ENCODE results near the gene ANKRD13B. TPM values are rescaled to one million over a fixed set of nuclear protein-coding genes. Genes with fewer than 3 reads are reported as not detected.
A peak's percentile ranks its signal among the peaks of the same experiment; 100 is the strongest.

The ANKRD13B gene
- polyA plus RNA-seq, 2 of the 4 experiments (the other 2 are of a cell fraction), result 4.5 to 17.8 TPM

GRCh38 chr17:29579866-29580771 lies 12.8 kb upstream of the ANKRD13B start (continued):
- TF ChIP-seq E2F6 (IDR thresholded peaks at IDR 0.05; ENCODE audit: borderline replicate concordance, low read depth) (peak; percentile 85), MYC (IDR thresholded peaks at IDR 0.05; ENCODE audit: borderline replicate concordance, low read length) (peak; percentile 90), RAD21 (conservative IDR thresholded peaks at IDR 0.05 in 1 of 2, IDR thresholded peaks at IDR 0.05 in 1 of 2) (peak; percentile 95), MAX (IDR thresholded peaks at IDR 0.05) (peak; percentile 97), JUNB (IDR thresholded peaks at IDR 0.05) (no peak), HOXB13 (CRISPR knock-in tag; IDR thresholded peaks at IDR 0.05; ENCODE audit: low read depth) (0 out of 2 replicates have a peak, but pooled peaks have one; percentile 28), NPAS2 (CRISPR knock-in tag; IDR thresholded peaks at IDR 0.05; ENCODE audit: borderline replicate concordance) (0 out of 2 replicates have a peak, but pooled peaks have one; percentile 10), BHLHE40 (IDR thresholded peaks at IDR 0.05; ENCODE audit: low read depth, low read length) (peak; percentile 90), MAFK (IDR thresholded peaks at IDR 0.05; ENCODE audit: partially characterized antibody) (no peak), RARB (CRISPR knock-in tag; IDR thresholded peaks at IDR 0.05) (no peak)

GRCh38 chr17:29581583-29582253 lies 11.2 kb upstream of the ANKRD13B start:
- no peak for FAIRE-seq
- 92% methylated on average over 18 of the region's 20 CpGs for WGBS (ENCODE audit: missing lambda C conversion rate)
- Histone ChIP-seq H3K4me1 (peaks cover 32% of the 10 kb centered on the region), H3K4me2 (no peak overlapping the region), H3K9me3 (no peaks in the 10 kb centered on the region), H3K4me3 (no peak overlapping the region), H3K27ac (peak overlapping the region; percentile 28 to 72; a peak in 4 of 6 replicates)
- DNase-seq (ENCODE audit: low read depth in 1 of 2, low spot score in 1 of 2), result no peak
- no peak for TF ChIP-seq CBX2 (IDR thresholded peaks at IDR 0.05; ENCODE audit: borderline replicate concordance, low read depth)
- TF ChIP-seq HOXB13 (CRISPR knock-in tag; IDR thresholded peaks at IDR 0.05; ENCODE audit: low read depth), result no peak
- TF ChIP-seq ZFP36 (IDR thresholded peaks at IDR 0.05; ENCODE audit: borderline replicate concordance, partially characterized antibody), result no peak
- TF ChIP-seq RNF2 (IDR thresholded peaks at IDR 0.05; ENCODE audit: borderline replicate concordance, low read depth), result no peak
- TF ChIP-seq EP300 (IDR thresholded peaks at IDR 0.05), result no peak
- no peak for TF ChIP-seq MAFK (IDR thresholded peaks at IDR 0.05; ENCODE audit: partially characterized antibody)
- TF ChIP-seq RAD21 (conservative IDR thresholded peaks at IDR 0.05 in 1 of 2, IDR thresholded peaks at IDR 0.05 in 1 of 2), result no peak
- no peak for ATAC-seq
- ChIA-PET POLR2A (interaction anchor here (1.3 to 2.6 kb wide), 2 partner anchors 10 to 25 kb away, joined by 3 to 12 read pairs; no protein-coding TSS in a partner anchor), CTCF (interaction anchor here (0.6 to 24.0 kb wide), 21 partner anchors 11 to 1031 kb away, joined by 3 to 474 read pairs (median 5); partner anchors contain the start of genes ABHD15, ANKRD13B, CORO6 and NUFIP2)

- Histone ChIP-seq H3K27ac (peak overlapping the region in 1 of 2 experiments; percentile 72; a peak in 3 of 6 replicates), H3K4me2 (no peak overlapping the region), H3K9me3 (no peaks in the 10 kb centered on the region), H3K4me3 (no peak overlapping the region), H3K4me1 (peaks cover 38% of the 10 kb centered on the region)
- ATAC-seq (no peak), DNase-seq (ENCODE audit: low read depth in 1 of 2, low spot score in 1 of 2) (no peak), FAIRE-seq (no peak)
- CTCF ChIA-PET, result interaction anchor here (0.6 to 24.0 kb wide), 14 partner anchors 10 to 1030 kb away, joined by 3 to 474 read pairs (median 14); partner anchors contain the start of genes ABHD15, ANKRD13B, CORO6 and TP53I13
- POLR2A ChIA-PET, result interaction anchor here (2.6 kb wide), 1 partner anchor 9 kb away, joined by 12 read pairs; no protein-coding TSS in a partner anchor
- 85% methylated on average over 10 of the region's 10 CpGs for WGBS (ENCODE audit: missing lambda C conversion rate)
- no peak for TF ChIP-seq HOXB13 (CRISPR knock-in tag; IDR thresholded peaks at IDR 0.05; ENCODE audit: low read depth)
- no peak for TF ChIP-seq MYC (IDR thresholded peaks at IDR 0.05; ENCODE audit: borderline replicate concordance, low read length)
- TF ChIP-seq CHD4 (IDR thresholded peaks at IDR 0.05; ENCODE audit: borderline replicate concordance), result no peak
- no peak for TF ChIP-seq NR3C1 (IDR thresholded peaks at IDR 0.05)
- TF ChIP-seq FOXS1 (CRISPR knock-in tag; IDR thresholded peaks at IDR 0.05), result no peak
- no peak for TF ChIP-seq EP300 (IDR thresholded peaks at IDR 0.05)
- TF ChIP-seq MAFK (IDR thresholded peaks at IDR 0.05; ENCODE audit: partially characterized antibody), result no peak
- peak; percentile 59; the same call in 1 of the 2 replicates for TF ChIP-seq KDM1A (IDR thresholded peaks at IDR 0.05; ENCODE audit: low read depth)
Observed at GRCh38 chr17:29582254-29582765, 10.6 kb upstream of the ANKRD13B start.
